ENCODE results near the gene MEIOSIN. TPM values are rescaled to one million over a fixed set of nuclear protein-coding genes. Genes with fewer than 3 reads are reported as not detected.

Gene MEIOSIN
- total and polyA plus RNA-seq, 2 of the 13 experiments (the other 11 are each of a cell fraction or from before 2014, with no cell fraction given) = not detected

DNA sequence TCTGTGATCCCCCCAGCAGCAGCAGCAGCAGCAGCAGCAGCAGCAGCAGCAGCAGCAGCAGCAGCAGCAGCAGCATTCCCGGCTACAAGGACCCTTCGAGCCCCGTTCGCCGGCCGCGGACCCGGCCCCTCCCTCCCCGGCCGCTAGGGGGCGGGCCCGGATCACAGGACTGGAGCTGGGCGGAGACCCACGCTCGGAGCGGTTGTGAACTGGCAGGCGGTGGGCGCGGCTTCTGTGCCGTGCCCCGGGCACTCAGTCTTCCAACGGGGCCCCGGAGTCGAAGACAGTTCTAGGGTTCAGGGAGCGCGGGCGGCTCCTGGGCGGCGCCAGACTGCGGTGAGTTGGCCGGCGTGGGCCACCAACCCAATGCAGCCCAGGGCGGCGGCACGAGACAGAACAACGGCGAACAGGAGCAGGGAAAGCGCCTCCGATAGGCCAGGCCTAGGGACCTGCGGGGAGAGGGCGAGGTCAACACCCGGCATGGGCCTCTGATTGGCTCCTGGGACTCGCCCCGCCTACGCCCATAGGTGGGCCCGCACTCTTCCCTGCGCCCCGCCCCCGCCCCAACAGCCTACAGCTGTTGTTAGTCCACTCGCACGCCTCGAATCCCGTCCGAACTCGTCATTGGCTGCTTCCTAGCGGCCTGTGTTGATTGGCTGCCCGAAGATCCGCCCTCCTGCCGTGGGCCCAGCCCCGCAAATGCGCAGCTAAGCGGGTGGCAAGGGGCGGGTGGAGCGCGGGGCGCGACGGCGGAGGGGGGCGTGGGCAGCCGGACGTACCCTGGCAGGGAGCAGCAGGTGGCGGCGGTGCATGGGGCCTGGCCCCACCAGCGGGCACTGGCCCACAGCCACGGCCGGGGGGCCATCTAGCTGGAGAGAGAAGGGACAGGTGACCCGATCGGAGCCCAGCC, 37.2 kb downstream of the MEIOSIN start (continued):
- TF ChIP-seq CCDC6 (CRISPR knock-in tag; IDR thresholded peaks at IDR 0.05) (peak; percentile 95), TBL1XR1 (IDR thresholded peaks at IDR 0.05; ENCODE audit: borderline replicate concordance, low read length, partially characterized antibody) (no peak), ZNF337 (CRISPR knock-in tag; IDR thresholded peaks at IDR 0.05; ENCODE audit: borderline replicate concordance, low read depth) (peak; percentile 85), HDAC6 (IDR thresholded peaks at IDR 0.05; ENCODE audit: low read depth, low read length) (no peak), POLR2AphosphoS2 (IDR thresholded peaks at IDR 0.05; ENCODE audit: low read depth, low read length) (peak; percentile 72), RBFOX2 (IDR thresholded peaks at IDR 0.05; ENCODE audit: low read depth, low read length) (peak; percentile 94), KDM2A (CRISPR knock-in tag; IDR thresholded peaks at IDR 0.05; ENCODE audit: borderline replicate concordance, low read depth) (peak; percentile 98), MYNN (CRISPR knock-in tag; IDR thresholded peaks at IDR 0.05; ENCODE audit: low read depth) (peak; percentile 79; the same call in 1 of the 2 replicates), KAT7 (CRISPR knock-in tag; IDR thresholded peaks at IDR 0.05; ENCODE audit: borderline replicate concordance) (peak; percentile 81; the same call in 1 of the 2 replicates), ZNF10 (CRISPR knock-in tag; IDR thresholded peaks at IDR 0.05; ENCODE audit: borderline replicate concordance, low read depth) (no peak), NR2F1 (CRISPR knock-in tag; IDR thresholded peaks at IDR 0.05) (no peak), RAD21 (CRISPR knock-in tag; IDR thresholded peaks at IDR 0.05) (peak; percentile 88), MAFG (CRISPR knock-in tag; IDR thresholded peaks at IDR 0.05) (no peak), TBX3 (IDR thresholded peaks at IDR 0.05; ENCODE audit: borderline replicate concordance) (peak; percentile 72; the same call in 1 of the 2 replicates), ZNF329 (CRISPR knock-in tag; IDR thresholded peaks at IDR 0.05; ENCODE audit: low read depth) (0 out of 2 replicates have a peak, but pooled peaks have one; percentile 40), MTA1 (CRISPR knock-in tag; IDR thresholded peaks at IDR 0.05; ENCODE audit: borderline replicate concordance) (no peak), NKX3-1 (CRISPR knock-in tag; IDR thresholded peaks at IDR 0.05) (peak; percentile 46; the same call in 1 of the 2 replicates), RXRB (CRISPR knock-in tag; IDR thresholded peaks at IDR 0.05; ENCODE audit: borderline replicate concordance) (peak; percentile 41; the same call in 1 of the 2 replicates), ZKSCAN5 (CRISPR knock-in tag; IDR thresholded peaks at IDR 0.05) (no peak), ARID5B (CRISPR knock-in tag; IDR thresholded peaks at IDR 0.05) (0 out of 2 replicates have a peak, but pooled peaks have one; percentile 35), SP5 (CRISPR knock-in tag; IDR thresholded peaks at IDR 0.05; ENCODE audit: borderline replicate concordance, low read depth) (peak; percentile 35; the same call in 1 of the 2 replicates), ZNF839 (CRISPR knock-in tag; IDR thresholded peaks at IDR 0.05; ENCODE audit: borderline replicate concordance) (peak; percentile 52; the same call in 1 of the 2 replicates)
- TF ChIP-seq, protein P1, sequence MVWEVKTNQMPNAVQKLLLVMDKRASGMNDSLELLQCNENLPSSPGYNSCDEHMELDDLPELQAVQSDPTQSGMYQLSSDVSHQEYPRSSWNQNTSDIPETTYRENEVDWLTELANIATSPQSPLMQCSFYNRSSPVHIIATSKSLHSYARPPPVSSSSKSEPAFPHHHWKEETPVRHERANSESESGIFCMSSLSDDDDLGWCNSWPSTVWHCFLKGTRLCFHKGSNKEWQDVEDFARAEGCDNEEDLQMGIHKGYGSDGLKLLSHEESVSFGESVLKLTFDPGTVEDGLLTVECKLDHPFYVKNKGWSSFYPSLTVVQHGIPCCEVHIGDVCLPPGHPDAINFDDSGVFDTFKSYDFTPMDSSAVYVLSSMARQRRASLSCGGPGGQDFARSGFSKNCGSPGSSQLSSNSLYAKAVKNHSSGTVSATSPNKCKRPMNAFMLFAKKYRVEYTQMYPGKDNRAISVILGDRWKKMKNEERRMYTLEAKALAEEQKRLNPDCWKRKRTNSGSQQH (CRISPR knock-in tag; IDR thresholded peaks at IDR 0.05; ENCODE audit: low read depth) = 0 out of 2 replicates have a peak, but pooled peaks have one; percentile 14

Measured in HepG2 (cell line).